ENCODE measurements around the gene E2F3. TPM values are rescaled to one million over a fixed set of nuclear protein-coding genes. Genes with fewer than 3 reads are reported as not detected.

Gene E2F3
- total RNA-seq, 1 donor = 6.2 TPM

DNA sequence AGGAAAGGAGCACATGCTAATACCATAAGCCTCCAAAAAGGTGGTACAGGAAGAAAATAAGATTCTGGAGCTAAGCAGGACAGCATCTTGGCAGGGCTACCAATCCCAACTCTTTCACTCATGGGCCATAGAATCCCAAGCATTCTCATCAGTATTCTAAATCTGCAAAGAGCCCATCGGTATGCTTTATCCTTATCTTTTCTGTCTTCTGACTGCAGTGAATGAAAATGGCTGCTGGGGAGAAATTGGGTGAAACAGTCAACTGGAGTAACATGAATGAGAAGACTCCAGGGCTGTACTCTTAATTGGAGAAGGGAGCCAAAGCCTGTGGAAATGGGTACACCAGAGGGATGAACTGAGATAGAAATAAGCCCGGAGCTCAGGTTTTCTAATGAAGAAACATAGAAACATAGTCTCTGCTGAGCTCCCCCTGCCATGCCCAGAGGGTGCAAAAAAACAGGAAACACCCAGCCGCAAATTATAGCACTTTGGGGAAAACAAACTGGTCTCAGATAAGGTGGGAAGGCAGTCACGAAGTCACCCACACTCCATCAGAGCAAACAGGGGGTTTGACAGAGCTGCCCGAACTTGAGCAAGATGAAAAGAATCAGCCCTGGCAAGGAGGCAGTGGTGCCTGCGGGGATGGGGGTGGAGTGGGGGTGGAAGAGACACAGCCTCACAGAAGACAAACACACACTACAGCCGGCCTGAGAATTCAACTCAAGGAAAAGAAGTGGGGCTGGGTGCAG is 35.4 kb upstream of the E2F3 start:
- no peak for DNase-seq (ENCODE audit: insufficient read length, low spot score, missing footprints)
- Histone ChIP-seq H3K4me3 (ENCODE audit: insufficient read depth, low read length) (no peak overlapping the region), H3K9me3 (ENCODE audit: low read depth, low read length) (no peaks in the 10 kb centered on the region), H3K27me3 (ENCODE audit: insufficient read depth, low read length) (no peaks in the 10 kb centered on the region), H3K36me3 (ENCODE audit: insufficient read depth, low read length) (no peaks in the 10 kb centered on the region), H4K20me1 (ENCODE audit: insufficient read depth, low read length) (no peaks in the 10 kb centered on the region), H3K27ac (ENCODE audit: low read depth, low read length) (no peak overlapping the region), H3K4me1 (ENCODE audit: insufficient read depth, low read length) (no peaks in the 10 kb centered on the region), H3K79me2 (ENCODE audit: insufficient read depth, low read length) (no peaks in the 10 kb centered on the region), H2AFZ (ENCODE audit: low read length) (no peak overlapping the region), H3K4me2 (ENCODE audit: insufficient read depth, low read length) (no peak overlapping the region)
- TF ChIP-seq, protein P1, sequence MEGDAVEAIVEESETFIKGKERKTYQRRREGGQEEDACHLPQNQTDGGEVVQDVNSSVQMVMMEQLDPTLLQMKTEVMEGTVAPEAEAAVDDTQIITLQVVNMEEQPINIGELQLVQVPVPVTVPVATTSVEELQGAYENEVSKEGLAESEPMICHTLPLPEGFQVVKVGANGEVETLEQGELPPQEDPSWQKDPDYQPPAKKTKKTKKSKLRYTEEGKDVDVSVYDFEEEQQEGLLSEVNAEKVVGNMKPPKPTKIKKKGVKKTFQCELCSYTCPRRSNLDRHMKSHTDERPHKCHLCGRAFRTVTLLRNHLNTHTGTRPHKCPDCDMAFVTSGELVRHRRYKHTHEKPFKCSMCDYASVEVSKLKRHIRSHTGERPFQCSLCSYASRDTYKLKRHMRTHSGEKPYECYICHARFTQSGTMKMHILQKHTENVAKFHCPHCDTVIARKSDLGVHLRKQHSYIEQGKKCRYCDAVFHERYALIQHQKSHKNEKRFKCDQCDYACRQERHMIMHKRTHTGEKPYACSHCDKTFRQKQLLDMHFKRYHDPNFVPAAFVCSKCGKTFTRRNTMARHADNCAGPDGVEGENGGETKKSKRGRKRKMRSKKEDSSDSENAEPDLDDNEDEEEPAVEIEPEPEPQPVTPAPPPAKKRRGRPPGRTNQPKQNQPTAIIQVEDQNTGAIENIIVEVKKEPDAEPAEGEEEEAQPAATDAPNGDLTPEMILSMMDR (IDR thresholded peaks at IDR 0.05; ENCODE audit: extremely low read depth, low read depth, low read length) = no peak

DNA sequence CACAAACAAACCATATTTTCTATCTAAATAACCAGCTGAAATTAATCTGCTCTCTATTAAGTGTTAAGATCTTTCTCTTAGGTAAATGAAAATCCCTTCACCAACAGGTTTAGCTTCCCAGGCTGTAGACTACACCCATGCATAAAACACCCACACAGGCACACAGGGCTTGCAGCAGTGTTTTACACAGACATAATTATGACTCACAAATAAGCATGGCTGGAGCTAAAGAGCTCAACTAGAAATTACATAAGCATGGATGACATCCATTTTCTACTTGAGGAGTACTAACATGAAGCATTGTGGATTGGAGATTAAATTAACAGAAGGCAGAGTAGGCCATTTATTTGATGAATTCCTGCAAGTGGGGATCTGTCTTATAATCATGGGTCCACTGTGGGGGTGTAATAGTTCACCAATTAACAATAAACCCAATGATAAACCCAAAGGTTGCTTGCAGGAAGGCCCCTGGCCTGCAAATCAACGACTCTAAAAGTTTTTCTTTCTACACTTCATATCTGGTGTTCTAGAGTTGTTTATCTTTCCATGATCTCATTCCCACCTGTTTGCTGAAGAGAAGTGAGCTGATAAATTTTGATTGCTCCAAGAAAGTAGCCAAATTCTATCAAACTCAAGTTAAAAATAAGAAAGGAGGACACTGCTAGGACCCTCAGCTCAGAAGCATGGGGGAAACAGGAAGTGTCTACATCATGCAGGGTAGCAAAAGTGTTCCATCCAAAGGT is 33.8 kb upstream of the E2F3 start:
- Histone ChIP-seq H3K4me2 (ENCODE audit: insufficient read depth, low read length) (no peak overlapping the region), H3K9me3 (ENCODE audit: low read depth, low read length) (no peaks in the 10 kb centered on the region), H3K36me3 (ENCODE audit: insufficient read depth, low read length) (no peaks in the 10 kb centered on the region), H3K4me3 (ENCODE audit: insufficient read depth, low read length) (no peak overlapping the region), H3K27me3 (ENCODE audit: insufficient read depth, low read length) (no peaks in the 10 kb centered on the region), H3K79me2 (ENCODE audit: insufficient read depth, low read length) (no peaks in the 10 kb centered on the region), H4K20me1 (ENCODE audit: insufficient read depth, low read length) (no peaks in the 10 kb centered on the region), H2AFZ (ENCODE audit: low read length) (no peak overlapping the region), H3K4me1 (ENCODE audit: insufficient read depth, low read length) (no peaks in the 10 kb centered on the region), H3K27ac (ENCODE audit: low read depth, low read length) (no peak overlapping the region)
- no peak for DNase-seq (ENCODE audit: insufficient read length, low spot score, missing footprints)
- TF ChIP-seq, protein P1 (IDR thresholded peaks at IDR 0.05; ENCODE audit: extremely low read depth, low read depth, low read length) = no peak

DNA sequence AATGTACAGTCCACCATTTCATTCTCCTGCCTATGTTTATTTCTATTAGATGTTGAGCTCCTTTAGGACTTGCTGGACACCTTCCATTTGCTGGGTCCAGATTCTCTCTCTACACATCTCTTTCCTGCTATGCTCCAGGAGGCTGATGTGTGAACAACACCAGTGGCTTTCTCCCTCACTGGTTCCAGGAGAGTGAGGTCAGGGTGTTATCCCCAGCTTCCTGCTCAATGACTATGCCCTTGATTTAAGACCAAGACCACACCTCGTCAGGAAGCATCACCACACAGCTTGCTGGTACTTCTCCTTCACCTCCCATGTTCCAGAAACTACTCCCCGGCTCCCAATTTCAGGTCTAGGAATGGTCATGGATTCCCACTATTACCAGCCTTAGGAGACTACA is 31.3 kb upstream of the E2F3 start:
- H3K4me3 ChIP-seq (ENCODE audit: insufficient read depth, low read length) = no peak overlapping the region
- TF ChIP-seq, protein P1 (IDR thresholded peaks at IDR 0.05; ENCODE audit: extremely low read depth, low read depth, low read length) = no peak

DNA sequence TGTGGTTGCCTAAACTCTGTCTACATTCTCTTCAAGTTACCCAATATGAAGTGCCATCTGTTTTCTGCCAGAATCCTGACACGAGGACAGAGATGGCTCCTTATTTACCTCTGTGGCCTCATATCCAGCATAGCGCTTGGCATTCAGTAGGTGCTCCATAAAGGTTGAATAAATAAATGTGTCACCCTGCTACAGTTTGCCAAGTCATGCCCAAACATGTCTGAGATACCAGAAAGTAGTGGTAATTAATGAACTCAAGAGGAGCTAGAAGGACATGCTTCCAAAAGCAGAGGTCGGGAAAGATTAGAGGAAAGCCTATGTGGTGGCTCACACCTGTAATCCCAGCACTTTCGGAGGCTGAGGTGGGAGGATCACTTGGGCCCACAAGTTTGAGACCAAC is 30.9 kb upstream of the E2F3 start:
- H3K36me3 ChIP-seq (ENCODE audit: insufficient read depth, low read length) = no peaks in the 10 kb centered on the region
- no peaks in the 10 kb centered on the region for H3K79me2 ChIP-seq (ENCODE audit: insufficient read depth, low read length)
- DNase-seq (ENCODE audit: insufficient read length, low spot score, missing footprints) = no peak
- H3K4me3 ChIP-seq (ENCODE audit: insufficient read depth, low read length) = no peak overlapping the region
- H2AFZ ChIP-seq (ENCODE audit: low read length) = no peak overlapping the region
- H3K4me2 ChIP-seq (ENCODE audit: insufficient read depth, low read length) = no peak overlapping the region
- TF ChIP-seq, protein P1 (IDR thresholded peaks at IDR 0.05; ENCODE audit: extremely low read depth, low read depth, low read length) = no peak
- H3K27me3 ChIP-seq (ENCODE audit: insufficient read depth, low read length) = no peaks in the 10 kb centered on the region
- no peaks in the 10 kb centered on the region for H3K4me1 ChIP-seq (ENCODE audit: insufficient read depth, low read length)
- no peaks in the 10 kb centered on the region for H3K9me3 ChIP-seq (ENCODE audit: low read depth, low read length)
- H4K20me1 ChIP-seq (ENCODE audit: insufficient read depth, low read length) = no peaks in the 10 kb centered on the region
- no peak overlapping the region for H3K27ac ChIP-seq (ENCODE audit: low read depth, low read length)

More for the DNA sequence above, 31.3 kb upstream of the E2F3 start:
- no peaks in the 10 kb centered on the region for H3K79me2 ChIP-seq (ENCODE audit: insufficient read depth, low read length)
- no peaks in the 10 kb centered on the region for H3K36me3 ChIP-seq (ENCODE audit: insufficient read depth, low read length)
- no peaks in the 10 kb centered on the region for H3K4me1 ChIP-seq (ENCODE audit: insufficient read depth, low read length)
- no peaks in the 10 kb centered on the region for H4K20me1 ChIP-seq (ENCODE audit: insufficient read depth, low read length)
- no peaks in the 10 kb centered on the region for H3K9me3 ChIP-seq (ENCODE audit: low read depth, low read length)
- no peak overlapping the region for H2AFZ ChIP-seq (ENCODE audit: low read length)
- H3K4me2 ChIP-seq (ENCODE audit: insufficient read depth, low read length) = no peak overlapping the region
- no peak for DNase-seq (ENCODE audit: insufficient read length, low spot score, missing footprints)
- no peaks in the 10 kb centered on the region for H3K27me3 ChIP-seq (ENCODE audit: insufficient read depth, low read length)
- H3K27ac ChIP-seq (ENCODE audit: low read depth, low read length) = no peak overlapping the region

Data from osteoblast (primary cell).